Activated naive CD4-positive, alpha-beta T cell treated with anti-CD3 and anti-CD28 coated beads, Interleukin-2, amount 50 U/mL, for 16 hours (primary cell): ENCODE results near the gene RNF213.
"Not testable (repeated sequence)": the region's sequence is repeated elsewhere in the genome, so short reads cannot be mapped to it uniquely, and the experiment has no call there.

Source experiments
- DNase-seq: peaks from one replicate; pipeline ENCODE4 v3.0.0-alpha.2; 2020

Gene RNF213

DNA sequence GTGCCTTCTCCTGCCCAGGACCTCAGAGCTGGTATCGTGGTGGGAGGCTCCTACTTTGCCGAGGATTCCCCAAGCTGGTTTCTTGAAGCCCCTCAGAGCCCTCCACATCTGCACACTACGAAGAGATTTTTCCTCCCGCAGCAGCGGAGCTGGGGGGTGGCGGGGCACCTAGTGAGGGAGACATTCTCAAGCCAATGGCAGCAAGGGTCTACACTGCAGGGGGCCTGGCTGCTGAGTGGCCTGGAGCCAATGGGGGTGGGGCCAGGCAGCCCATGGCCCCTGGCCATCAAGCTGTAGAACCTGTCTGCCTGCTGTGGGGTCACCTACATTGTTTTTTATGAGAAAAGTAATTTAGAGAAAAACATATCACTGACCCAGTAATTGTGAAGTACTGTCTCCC lies 35.4 kb upstream of the RNF213 start:
- DNase-seq = no peak

DNA sequence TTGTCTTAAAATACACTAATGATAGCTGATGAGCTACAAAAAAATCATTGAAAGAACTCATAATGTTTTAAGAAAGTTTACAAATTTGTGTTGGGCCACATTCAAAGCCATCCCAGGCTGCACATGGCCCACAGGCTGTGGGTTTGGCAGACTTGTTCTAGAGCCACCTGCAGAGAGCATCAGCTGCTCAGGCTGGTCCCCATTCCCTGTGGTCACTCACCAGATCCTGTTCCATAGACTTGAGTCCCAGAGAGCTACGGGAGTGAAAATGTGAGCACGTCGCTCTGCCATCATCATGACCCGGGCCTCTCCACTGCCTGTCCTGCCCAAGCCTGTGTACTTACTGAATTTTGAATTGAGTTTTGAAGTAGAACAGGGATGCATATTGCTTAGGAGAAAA lies 33.5 kb upstream of the RNF213 start:
- no peak for DNase-seq

DNA sequence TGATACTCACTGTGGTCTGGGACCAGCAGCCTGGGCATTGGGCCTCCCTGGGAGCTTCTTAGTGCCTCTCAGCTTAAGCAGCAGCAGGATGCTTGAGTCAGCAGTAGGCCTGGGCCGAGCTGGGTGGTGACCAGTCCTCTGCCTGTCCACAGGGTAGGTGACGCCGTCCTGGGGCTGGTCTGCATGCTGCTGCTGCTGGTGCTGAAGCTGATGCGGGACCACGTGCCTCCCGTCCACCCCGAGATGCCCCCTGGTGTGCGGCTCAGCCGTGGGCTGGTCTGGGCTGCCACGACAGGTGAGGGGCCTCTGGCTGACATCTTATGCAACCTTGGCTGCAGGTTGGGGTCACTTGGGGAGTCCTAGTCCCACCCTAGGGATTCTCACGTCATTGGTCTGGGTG lies 33.0 kb upstream of the RNF213 start:
- no peak for DNase-seq

DNA sequence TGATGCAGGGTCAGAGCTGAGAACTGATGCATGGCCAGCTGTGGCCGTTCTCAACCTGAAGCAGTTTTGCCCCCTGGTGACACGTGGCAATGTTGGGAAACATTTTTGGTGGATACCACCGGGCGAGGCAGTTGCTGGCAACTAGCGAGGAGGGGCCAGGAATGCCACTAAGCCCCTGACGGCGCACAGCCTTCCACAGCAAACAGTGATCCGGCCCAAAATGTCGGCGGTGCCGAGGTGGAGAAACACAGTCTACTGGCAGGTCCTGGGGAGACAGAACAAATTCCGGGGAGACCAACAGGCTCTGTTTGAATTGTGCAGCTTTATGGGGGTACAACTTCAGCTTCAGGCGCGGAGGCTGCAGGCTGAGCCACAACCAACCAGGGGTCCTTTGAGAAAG lies 32.2 kb upstream of the RNF213 start:
- DNase-seq = no peak

DNA sequence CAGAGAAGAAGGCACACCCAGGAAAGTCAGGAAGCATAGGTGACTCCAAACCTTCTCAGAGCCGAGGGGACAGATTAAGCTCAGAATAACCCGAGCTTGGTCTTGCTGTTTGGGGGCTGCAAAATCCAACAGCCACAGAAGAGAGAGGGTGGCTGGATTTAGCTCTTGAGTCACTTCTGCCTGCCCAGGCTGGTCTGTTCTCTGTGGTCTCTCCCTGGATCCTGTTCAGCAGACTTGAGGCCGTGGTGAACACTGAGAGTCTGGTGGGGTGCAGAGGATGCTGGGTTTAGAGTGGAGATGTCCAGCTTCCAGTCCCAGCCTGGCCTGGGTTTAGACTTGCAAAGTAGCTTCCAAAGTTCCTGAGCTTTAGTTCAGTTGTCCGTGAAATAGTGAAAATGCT lies 31.6 kb upstream of the RNF213 start:
- no peak for DNase-seq

DNA sequence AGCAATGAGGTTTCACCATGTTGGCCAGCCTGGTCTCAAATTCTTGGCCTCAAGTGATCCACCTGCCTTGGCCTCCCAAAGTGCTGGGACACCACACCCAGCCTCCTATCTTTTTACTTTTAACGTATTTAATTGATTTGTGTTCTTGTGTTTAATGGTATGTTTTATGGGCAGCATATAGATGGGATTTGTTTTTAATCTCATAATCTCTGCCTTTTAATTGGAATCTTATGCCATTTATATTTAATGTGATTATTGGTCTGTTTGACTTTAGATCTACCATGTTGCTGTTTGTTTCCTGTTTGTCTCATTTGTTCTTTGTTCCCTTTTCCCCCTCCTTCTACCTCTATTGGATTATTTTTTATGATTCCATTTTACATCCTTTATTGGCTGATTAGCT lies 28.2 kb upstream of the RNF213 start:
- no peak for DNase-seq

DNA sequence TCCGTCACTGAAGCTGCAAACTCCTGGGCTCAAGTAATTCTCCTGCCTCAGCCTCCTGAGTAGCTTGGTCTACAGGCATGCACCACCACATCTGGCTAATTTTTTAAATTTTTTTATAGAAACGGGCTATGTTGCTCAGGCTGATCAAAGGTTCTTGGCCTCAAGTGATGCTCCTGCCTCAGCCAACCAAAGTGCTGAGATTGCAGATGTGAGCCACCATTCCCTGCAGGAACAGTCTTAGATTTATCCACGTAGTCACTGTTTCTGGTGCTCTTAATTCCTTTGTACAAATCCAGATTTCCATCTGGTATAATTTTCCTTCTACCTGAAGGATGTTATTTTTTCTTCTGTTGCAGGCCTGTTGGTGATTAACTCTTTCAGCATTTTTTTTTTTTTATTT lies 27.4 kb upstream of the RNF213 start:
- no peak for DNase-seq

DNA sequence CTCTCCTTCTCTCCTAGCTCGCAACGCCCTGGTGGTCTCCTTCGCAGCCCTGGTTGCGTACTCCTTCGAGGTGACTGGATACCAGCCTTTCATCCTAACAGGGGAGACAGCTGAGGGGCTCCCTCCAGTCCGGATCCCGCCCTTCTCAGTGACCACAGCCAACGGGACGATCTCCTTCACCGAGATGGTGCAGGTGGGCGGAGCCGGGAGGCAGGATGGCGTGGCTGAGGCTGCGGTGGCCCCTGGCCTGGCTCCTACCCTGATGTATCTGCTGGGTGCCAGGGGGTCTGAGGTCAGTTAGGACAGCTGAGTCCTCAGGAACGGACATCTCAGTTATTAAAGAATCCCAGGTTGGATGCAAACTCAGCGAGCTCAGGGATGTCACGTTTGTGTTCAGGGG lies 23.7 kb upstream of the RNF213 start:
- DNase-seq = no peak

DNA sequence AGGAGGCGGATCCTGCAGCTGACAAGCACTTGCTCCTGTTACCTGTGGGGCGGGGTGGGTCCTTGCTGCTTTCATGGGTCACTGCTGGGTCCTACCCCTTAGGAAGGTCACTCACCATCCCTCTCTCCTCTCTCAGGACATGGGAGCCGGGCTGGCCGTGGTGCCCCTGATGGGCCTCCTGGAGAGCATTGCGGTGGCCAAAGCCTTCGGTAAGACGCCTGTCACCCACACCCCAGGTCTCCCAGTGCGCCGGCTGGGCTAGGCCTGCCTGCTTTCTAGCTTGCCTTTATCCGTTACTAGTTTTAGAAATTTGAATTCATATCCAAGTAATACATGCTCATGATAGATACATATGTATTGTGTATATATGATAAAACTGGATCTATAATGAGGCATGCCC lies 23.3 kb upstream of the RNF213 start:
- DNase-seq = no peak

DNA sequence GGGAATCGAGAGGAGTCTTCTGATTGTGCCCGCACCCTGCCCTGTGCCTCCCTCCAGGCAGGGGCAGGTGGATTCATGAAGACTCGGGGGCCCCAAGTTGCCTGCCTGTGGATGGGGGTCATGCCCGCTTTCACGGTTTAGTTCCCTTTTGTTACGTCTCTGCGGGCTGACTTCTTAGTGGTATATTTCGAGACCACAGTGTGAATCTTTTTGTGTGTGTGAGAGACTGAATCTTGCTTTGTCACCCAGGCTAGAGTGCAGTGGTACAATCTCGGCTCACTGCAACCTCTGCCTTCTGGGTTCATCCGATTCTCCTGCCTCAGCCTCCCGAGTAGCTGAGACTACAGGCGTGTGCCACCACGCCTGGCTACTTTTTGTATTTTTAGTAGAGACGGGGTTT lies 18.1 kb upstream of the RNF213 start:
- no peak for DNase-seq

DNA sequence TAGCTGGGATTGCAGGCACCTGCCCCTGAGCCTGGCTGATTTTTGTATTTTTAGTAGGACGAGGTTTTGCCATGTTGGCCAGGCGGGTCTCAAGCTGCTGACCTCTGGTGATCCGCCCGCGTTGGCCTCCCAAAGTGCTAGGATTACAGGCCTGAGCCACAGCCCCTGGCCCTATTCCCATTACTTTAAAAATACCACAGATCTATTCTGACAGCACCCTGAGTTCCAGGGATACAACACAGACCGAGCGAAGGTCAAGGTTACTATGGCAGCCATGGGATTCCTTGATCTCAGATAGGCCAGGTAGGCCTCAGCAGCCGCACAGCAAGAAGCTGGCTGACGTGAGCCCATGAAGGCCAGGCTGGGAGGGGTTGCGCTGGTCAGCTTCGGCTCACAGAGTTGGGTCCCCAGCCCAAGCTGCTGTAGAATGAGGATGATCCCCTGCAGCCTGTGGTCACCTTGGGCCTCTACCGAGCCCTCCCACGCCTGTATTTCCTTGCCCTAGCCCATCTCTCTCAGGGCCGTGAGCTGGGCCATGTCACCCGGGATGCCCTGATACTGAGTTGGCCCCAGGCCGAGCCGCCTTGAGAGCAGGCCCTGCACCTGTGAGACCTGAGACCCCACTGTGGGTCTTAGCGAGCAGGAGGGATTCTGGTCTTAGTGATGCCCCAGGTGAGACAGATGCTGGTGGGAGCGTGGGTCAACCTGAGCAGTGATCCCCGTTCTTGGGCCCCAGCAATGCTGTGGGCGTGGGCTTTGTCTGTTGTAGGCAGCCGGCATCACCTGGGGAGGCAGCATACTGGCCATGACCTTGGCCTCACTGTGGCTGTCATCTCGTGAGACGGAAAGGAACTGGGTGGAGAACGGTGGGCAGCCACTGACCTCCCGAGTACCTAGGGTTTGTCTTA lies 16.9 kb upstream of the RNF213 start:
- DNase-seq = no peak

DNA sequence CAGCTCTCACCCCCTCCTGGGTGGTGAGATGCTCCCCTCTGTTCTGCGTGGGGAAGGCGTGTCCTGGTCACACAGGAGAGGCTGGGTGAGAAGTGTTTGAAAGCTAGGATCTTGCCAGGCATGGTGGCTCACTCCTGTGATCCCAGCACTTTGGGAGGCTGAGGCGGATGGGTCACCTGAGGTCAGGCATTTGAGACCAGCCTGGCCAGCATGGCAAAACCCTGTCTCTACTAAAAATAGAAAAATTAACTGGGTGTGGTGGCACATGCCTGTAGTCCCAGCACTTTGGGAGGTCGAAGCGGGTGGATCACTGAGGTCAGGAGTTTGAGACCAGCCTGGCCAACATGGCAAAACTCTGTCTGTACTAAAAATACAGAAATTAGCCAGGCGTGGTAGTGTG lies 16.2 kb upstream of the RNF213 start:
- not testable (repeated sequence) for DNase-seq

DNA sequence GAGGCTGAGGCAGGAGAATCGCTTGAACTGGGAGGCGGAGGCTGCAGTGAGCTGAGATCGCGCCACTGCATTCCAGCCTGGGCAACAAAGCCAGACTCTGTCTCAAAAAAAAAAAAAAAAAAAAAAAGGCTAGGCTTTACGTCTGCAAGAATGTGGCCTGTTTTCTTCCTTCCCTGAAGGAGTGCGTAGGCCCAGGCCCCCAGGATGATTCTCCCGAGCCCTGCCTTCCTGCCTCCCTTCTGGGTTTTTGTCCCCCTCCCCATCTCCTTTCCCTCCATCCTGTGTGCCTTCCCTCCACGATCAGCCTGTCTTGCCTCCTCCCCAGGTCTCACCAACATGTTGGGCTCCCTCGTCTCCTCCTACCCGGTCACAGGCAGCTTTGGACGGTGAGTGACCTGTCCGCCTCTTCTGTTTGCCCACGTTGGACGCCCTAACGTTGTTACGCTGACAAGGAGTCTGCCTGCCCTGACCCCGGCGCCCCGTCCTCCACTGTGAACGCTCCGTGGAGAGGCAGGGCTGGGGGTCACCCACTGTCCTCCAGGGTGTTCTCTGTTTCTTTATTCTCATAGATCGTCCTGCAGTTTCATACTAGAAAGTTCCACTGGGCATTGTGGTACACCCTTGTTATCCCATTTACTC lies 15.7 kb upstream of the RNF213 start:
- DNase-seq = no peak

DNA sequence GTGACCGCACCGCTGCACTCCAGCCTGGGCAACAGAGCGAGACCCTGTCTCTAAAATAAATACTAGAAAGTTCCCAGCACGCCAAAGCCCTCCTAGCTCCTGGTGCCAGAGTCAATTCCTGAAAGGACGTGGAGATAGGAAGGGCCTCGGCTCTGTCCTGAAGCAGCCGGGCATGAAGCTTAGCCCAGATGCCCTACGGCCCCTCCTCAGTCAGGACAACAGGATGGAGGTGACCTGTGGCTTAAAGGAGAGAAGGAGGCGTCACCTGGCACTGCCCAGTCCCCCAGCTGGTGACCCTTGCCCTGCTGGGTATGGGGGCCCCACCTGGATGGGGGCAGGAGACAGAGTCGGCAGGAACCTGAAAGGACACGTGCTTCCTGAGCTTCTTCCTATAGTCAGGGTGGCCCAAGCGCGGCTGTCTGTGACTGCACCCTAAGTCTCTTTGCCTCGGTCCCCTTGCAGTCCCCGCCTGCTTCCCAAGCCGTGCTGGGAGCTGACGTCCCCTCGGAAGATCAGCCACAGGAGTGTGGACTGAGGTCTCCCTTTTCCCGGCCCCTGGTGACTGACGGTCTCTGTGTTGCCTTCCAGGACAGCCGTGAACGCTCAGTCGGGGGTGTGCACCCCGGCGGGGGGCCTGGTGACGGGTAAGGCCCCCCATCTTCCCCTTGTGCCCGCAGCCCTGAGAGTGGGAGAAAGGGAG lies 14.9 kb upstream of the RNF213 start:
- no peak for DNase-seq

DNA sequence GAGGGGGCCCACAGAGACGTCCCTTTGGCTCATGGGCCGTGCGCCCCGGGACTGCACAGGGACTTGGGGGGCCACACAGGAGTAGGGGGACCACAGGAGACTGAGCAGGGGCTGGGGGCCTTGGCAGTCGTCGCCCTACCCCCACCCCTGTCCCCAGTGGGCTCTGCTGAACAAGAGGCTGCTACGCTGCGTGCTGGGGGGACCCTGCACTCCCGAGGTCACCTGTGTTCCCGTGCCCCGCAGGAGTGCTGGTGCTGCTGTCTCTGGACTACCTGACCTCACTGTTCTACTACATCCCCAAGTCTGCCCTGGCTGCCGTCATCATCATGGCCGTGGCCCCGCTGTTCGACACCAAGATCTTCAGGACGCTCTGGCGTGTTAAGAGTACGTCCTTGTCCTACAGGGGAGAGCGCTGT lies 14.4 kb upstream of the RNF213 start:
- no peak for DNase-seq

DNA sequence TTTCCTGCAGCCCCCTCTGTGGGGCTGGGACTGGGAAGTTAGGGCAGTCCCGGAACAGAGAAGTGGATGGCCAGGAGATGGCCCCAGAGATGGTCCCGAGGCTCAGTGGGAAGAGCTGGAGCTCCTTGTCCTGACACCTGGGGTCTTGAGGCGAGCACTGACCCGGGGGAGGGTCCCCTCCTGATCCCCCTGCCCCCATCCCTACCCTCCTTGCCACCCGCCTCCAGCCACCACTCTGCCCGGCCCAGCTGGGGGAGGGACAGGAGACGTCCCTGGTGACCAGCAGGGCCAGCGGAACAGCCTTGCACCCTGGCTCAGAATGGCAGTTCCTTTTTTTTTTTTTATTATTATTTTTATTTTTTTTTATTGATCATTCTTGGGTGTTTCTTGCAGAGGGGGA lies 13.9 kb upstream of the RNF213 start:
- DNase-seq = no peak

DNA sequence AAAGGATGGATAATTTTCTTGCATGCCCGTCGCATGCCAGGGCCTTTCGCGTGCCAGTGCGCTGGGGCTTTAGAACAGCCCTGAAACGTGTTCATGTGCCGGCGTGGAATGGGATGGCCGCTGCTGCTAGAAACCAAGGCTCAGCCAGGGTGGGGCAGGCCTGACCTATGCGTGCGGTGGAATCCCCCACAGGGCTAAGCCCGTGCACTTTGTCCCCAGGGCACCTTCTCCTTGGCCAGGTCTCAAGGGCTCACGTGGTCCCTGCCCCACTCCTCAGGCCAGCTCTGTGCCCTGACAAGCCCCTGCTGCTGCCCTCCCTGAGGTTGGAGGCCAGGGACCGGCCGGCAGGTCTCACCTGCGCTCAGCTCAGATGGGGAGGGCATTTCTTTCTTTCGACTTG lies 13.1 kb upstream of the RNF213 start:
- no peak for DNase-seq

DNA sequence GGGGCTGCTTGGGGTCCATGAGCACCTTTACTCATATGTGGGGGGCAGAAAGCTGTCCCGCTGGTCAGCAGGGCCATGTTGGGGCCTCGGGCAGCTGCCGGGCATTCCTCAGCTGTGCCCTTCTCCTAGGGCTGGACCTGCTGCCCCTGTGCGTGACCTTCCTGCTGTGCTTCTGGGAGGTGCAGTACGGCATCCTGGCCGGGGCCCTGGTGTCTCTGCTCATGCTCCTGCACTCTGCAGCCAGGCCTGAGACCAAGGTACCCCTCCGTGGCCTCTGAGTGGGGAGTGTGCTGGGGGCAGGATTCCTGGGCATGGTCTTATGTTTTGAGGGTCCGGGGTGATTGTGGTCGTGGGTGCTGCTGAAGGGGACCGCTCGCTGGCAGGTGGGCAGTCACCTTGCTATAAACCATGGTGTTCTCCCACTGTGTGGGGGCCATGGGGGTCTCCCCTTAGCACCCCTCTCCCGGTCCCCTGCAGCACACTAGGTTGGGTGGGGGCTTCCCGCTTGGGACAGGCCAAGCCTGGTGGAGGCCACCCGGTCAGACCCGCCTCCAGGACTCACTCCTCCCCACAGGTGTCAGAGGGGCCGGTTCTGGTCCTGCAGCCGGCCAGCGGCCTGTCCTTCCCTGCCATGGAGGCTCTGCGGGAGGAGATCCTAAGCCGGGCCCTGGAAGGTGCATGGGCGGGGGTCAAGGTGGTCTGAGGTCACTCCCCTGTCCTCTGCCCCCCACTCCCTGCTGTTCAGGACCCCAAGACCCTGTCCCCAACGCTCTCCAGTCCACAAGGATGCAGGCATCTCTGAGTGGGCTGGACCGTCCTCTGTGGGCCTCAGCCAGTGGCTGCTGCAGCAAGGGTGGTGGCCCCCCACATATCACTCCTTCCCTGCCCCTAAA lies 12.4 kb upstream of the RNF213 start:
- DNase-seq = no peak

DNA sequence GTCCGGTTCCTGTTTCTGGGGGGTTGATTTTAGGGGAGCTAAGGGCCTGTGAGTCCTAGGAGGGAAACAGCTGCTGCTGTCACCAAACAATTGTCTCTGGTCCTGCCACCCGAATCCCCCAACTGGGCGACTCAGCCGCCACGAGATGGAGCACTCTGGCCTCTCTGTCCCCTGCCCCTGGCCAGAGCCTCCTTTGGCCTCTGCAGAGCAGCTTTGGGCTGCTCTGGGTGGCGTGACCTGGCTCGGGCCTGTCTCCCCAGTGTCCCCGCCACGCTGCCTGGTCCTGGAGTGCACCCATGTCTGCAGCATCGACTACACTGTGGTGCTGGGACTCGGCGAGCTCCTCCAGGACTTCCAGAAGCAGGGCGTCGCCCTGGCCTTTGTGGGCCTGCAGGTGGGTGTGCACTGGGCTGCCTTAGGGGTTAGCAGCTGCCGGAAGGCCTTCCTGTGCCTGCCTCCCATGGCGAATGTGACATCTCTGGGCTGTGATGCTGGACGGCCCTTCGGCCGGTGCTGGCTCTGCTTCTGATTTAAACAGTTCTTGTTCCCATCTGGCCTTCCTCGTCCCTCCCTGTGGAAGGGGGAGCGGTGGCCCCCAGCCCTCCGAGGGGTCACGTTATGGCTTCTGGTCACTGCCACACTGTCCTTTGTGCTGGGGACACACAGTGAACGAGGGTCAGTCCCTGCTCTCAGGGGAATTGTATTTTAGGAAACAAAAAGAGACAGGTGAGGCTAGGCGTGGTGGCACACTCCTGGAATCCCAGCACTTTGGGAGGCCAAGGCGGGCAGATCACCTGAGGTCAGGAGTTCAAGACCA lies 11.6 kb upstream of the RNF213 start:
- no peak for DNase-seq

DNA sequence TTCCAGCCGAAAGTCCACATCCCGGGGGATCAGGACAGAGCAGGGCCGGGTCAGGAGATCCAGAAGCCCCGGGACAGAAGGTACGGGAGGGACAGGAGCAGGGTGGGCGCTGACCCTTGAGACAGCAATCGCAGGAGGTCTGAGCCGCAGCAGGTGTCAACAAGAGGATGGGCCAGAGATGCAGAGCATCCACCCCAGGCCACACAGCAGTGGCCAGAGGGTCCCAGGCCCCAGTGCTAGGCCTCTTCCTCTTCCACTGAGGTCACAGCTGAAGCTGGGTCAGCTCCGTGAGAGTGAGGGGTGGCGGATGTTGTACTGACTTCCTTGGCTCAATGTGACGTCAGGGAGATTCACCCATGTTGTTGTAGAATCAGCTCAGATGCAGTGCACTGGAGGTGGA lies 8.7 kb upstream of the RNF213 start:
- DNase-seq = no peak

DNA sequence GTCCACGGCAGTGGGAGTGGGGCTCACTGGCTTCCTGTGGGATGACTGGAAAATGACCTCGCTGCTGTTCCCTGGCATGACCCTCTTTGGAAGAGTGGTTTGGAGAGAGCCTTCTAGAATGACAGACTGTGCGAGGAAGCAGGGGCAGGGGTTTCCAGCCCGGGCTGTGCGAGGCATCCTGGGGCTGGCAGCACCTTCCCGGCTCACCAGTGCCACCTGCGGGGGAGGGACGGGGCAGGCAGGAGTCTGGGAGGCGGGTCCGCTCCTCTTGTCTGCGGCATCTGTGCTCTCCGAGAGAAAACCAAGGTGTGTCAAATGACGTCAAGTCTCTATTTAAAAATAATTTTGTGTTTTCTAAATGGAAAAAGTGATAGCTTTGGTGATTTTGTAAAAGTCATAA lies 7.8 kb upstream of the RNF213 start:
- peak; percentile 87 for DNase-seq
